AG04450 (cell line): ENCODE measurements around the gene PLEKHG3. TPM values are rescaled to one million over a fixed set of nuclear protein-coding genes. Genes with fewer than 3 reads are reported as not detected.

Experiments
- CTCF ChIA-PET: fragments of 300-600, 350-600 bp; formaldehyde crosslinking; extraction: SDS; loops from one replicate; lab custom pipeline; 2022; ENCODE audit warnings: antibody characterized with exemption, inconsistent platforms; lab: Charles Lee
- POLR2A ChIA-PET: fragments of 350-600 bp; formaldehyde crosslinking; extraction: SDS; loops from one replicate; lab custom pipeline; 2021; ENCODE audit warnings: antibody characterized with exemption, inconsistent platforms; lab: Yijun Ruan, JAX
- DNase-seq: peaks from one replicate; pipeline ENCODE4 v3.0.0-alpha.2; 2011; ENCODE audit warnings: low read depth, low spot score
- H3K27ac ChIP-seq: one replicate; pipeline ENCODE4 v1.5.1; 2012; ENCODE audit warnings: low read depth, low read length, control low read depth
- H3K27me3 ChIP-seq: one replicate; pipeline ENCODE4 v1.6.0; 2012; ENCODE audit warnings: low read length; ENCODE audit not compliant: control insufficient read depth, insufficient read depth
- H3K4me3 ChIP-seq: 2 replicates; pipeline ENCODE4 v1.5.1; 2011; ENCODE audit warnings: mild to moderate bottlenecking, low read depth, low read length, control low read depth
- H3K9me3 ChIP-seq: 2 replicates; pipeline ENCODE4 v1.5.1; 2012; ENCODE audit warnings: low read length; ENCODE audit not compliant: control insufficient read depth, insufficient read depth
- CTCF ChIP-seq: IDR thresholded peaks from 2 replicates; pipeline ENCODE4 v1.5.1; 2011; ENCODE audit warnings: low read depth, low read length, control low read depth, inconsistent platforms
- polyA plus RNA-seq: library from polyadenylated mRNA; depleted of rRNA; stranded (reverse); fragments of >200 nt; gene quantifications from 2 replicates; pipeline ENCODE4 v1.2.3, GENCODE V29; 2011

Gene PLEKHG3
- polyA plus RNA-seq, 1 experiment = 6.6 TPM

- H3K27me3 ChIP-seq = peaks cover 55% of the 10 kb centered on the region
Observed at GRCh38 chr14:64701660-64702059, 2.6 kb upstream of the PLEKHG3 start.

GRCh38 chr14:64702493-64703394 is 1.5 kb upstream of the PLEKHG3 start:
- Histone ChIP-seq H3K27me3 (peaks cover 47% of the 10 kb centered on the region), H3K9me3 (no peaks in the 10 kb centered on the region; the same call in 1 of the 2 replicates), H3K4me3 (no peak overlapping the region), H3K27ac (no peak overlapping the region)
- ChIA-PET CTCF (no interaction called here), POLR2A (interaction anchor here (1.6 kb wide), 1 partner anchor 60 kb away, joined by 5 read pairs; no protein-coding TSS in a partner anchor)
- TF ChIP-seq CTCF = no peak
- DNase-seq = no peak

More at GRCh38 chr14:64701660-64702059, 2.6 kb upstream of the PLEKHG3 start:
- Histone ChIP-seq H3K9me3 (no peaks in the 10 kb centered on the region), H3K27ac (no peak overlapping the region), H3K4me3 (no peak overlapping the region)
- CTCF ChIA-PET = no interaction called here
- no peak for TF ChIP-seq CTCF
- no peak for DNase-seq
- POLR2A ChIA-PET = no interaction called here

- DNase-seq = no peak
- peaks cover 41% of the 10 kb centered on the region for H3K27me3 ChIP-seq
- ChIA-PET POLR2A (interaction anchor here (0.6 to 1.6 kb wide), 5 partner anchors 9 to 120 kb away, joined by 3 to 12 read pairs (median 5); no protein-coding TSS in a partner anchor), CTCF (interaction anchor here (0.6 to 0.8 kb wide), 2 partner anchors 9 to 361 kb away, joined by 3 to 5 read pairs; no protein-coding TSS in a partner anchor)
- no peak overlapping the region for H3K27ac ChIP-seq
- no peak for TF ChIP-seq CTCF
- peak overlapping the region; percentile 77 for H3K4me3 ChIP-seq
- no peaks in the 10 kb centered on the region; the same call in 1 of the 2 replicates for H3K9me3 ChIP-seq
Observed at GRCh38 chr14:64703395-64704142, 655 bp upstream of the PLEKHG3 start.

- POLR2A ChIA-PET = interaction anchor here (0.7 to 1.6 kb wide), 4 partner anchors 41 to 201 kb away, joined by 3 to 6 read pairs (median 6); no protein-coding TSS in a partner anchor
- DNase-seq = no peak
- H3K4me3 ChIP-seq = peak overlapping the region; percentile 77
- CTCF ChIA-PET = no interaction called here
- peaks cover 31% of the 10 kb centered on the region for H3K27me3 ChIP-seq
- TF ChIP-seq CTCF = no peak
- H3K27ac ChIP-seq = no peak overlapping the region
- H3K9me3 ChIP-seq = no peaks in the 10 kb centered on the region; the same call in 1 of the 2 replicates
Observed at GRCh38 chr14:64704743-64705380, 638 bp downstream of the PLEKHG3 start.
